SW 1271 (cell line): ENCODE data around the gene OR2Y1.
"Not testable (repeated sequence)": the region's sequence is repeated elsewhere in the genome, so short reads cannot be mapped to it uniquely, and the experiment has no call there.

Experiments
- DNase-seq, 2 experiments: peaks; one replicate each; lab custom pipeline; 2025; lab: John Stamatoyannopoulos, UW

The OR2Y1 gene

GRCh38 chr5:180739958-180740357, at the start of gene OR2Y1:
Gene OR2Y1, minus strand, starts transcription at chr5:180740058. Its CDS starts 0 bp downstream, at chr5:180740058.
- no peak for DNase-seq

- DNase-seq, result not testable (repeated sequence)
These were observed 49.0 kb upstream of the OR2Y1 start for GRCh38 chr5:180788651-180789410.

GRCh38 chr5:180787711-180788431, 48.0 kb upstream of the OR2Y1 start:
- no peak for DNase-seq

- no peak for DNase-seq
These were observed 46.9 kb upstream of the OR2Y1 start for GRCh38 chr5:180786531-180787398.

GRCh38 chr5:180785794-180786221, 46.0 kb upstream of the OR2Y1 start:
- DNase-seq, result no peak

- no peak for DNase-seq
These were observed 45.4 kb upstream of the OR2Y1 start for GRCh38 chr5:180785121-180785781.

- DNase-seq, result peak in 1 of 2 experiments; percentile 46
These were observed 44.7 kb upstream of the OR2Y1 start for GRCh38 chr5:180784497-180785097.

GRCh38 chr5:180783340-180784052, 43.6 kb upstream of the OR2Y1 start:
- no peak for DNase-seq

GRCh38 chr5:180782748-180783147, 42.9 kb upstream of the OR2Y1 start:
- DNase-seq, result no peak

- not testable (repeated sequence) for DNase-seq
These were observed 42.1 kb upstream of the OR2Y1 start for GRCh38 chr5:180781900-180782326.

- no peak for DNase-seq
These were observed 40.2 kb upstream of the OR2Y1 start for GRCh38 chr5:180779985-180780610.

GRCh38 chr5:180777475-180777874, 37.6 kb upstream of the OR2Y1 start:
- DNase-seq, result no peak

GRCh38 chr5:180776376-180776775, 36.5 kb upstream of the OR2Y1 start:
- no peak for DNase-seq

- no peak for DNase-seq
These were observed 35.8 kb upstream of the OR2Y1 start for GRCh38 chr5:180775624-180776023.

GRCh38 chr5:180771839-180772238, 32.0 kb upstream of the OR2Y1 start:
- DNase-seq, result no peak

GRCh38 chr5:180769821-180770220, 30.0 kb upstream of the OR2Y1 start:
- DNase-seq, result no peak

- no peak for DNase-seq
These were observed 15.7 kb upstream of the OR2Y1 start for GRCh38 chr5:180755601-180756000.

GRCh38 chr5:180744253-180744652, 4.4 kb upstream of the OR2Y1 start:
- DNase-seq, result no peak

- DNase-seq, result no peak
These were observed 2.9 kb upstream of the OR2Y1 start for GRCh38 chr5:180742727-180743126.

- DNase-seq, result not testable (repeated sequence)
These were observed 1.1 kb upstream of the OR2Y1 start for GRCh38 chr5:180740953-180741352.
